HepG2 (cell line): ENCODE measurements around the gene SAXO1. TPM values are rescaled to one million over a fixed set of nuclear protein-coding genes. Genes with fewer than 3 reads are reported as not detected.

Source experiments
- ATAC-seq: fragments of 200-7000 bp; cut with Tn5 transposase; 3 replicates; pipeline ENCODE4 v1.9.1; 2020; ENCODE audit warnings: mild to moderate bottlenecking, moderate library complexity
- BruUV-seq: library from RNA; stranded (reverse); fragments of 400-500 nt; replicated peaks from 2 replicates; lab custom pipeline; 2021; lab: Mats Ljungman, UMichigan
- CTCF ChIA-PET: fragments of 300-600 bp; formaldehyde crosslinking; extraction: SDS; loops from one replicate; lab custom pipeline; 2021; ENCODE audit warnings: low total read pairs, inconsistent platforms, low intra/inter-chr PET ratio; lab: Yijun Ruan, JAX
- POLR2A ChIA-PET: fragments of 350-600 bp; sonication (Branson Sonifier 250); formaldehyde crosslinking; loops from one replicate; lab custom pipeline; 2020; ENCODE audit warnings: antibody characterized with exemption, inconsistent platforms; lab: Yijun Ruan, JAX
- DNase-seq: peaks from one replicate; pipeline ENCODE4 v3.0.0-alpha.2; 2015; ENCODE audit warnings: low spot score
- FAIRE-seq: peaks from 3 replicates; lab custom pipeline; 2011; peaks lifted over from hg19 to GRCh38; lab: Jason Lieb, UNC
- H2AFZ ChIP-seq: one replicate; pipeline ENCODE4 v1.6.1; 2011; ENCODE audit warnings: low read length, inconsistent platforms
- H3K27ac ChIP-seq: fragments of 300-600 bp; 3 replicates; pipeline ENCODE4 v1.8.0; 2011; ENCODE audit warnings: mixed run types, mild to moderate bottlenecking, mixed read lengths, low read length, inconsistent platforms; ENCODE audit not compliant: insufficient read depth; ENCODE audit errors: extremely low read length
- H3K27me3 ChIP-seq, 2 experiments: fragments of 200-600 bp in 1 of 2; 2 replicates in 1 of 2; 3 replicates in 1 of 2; pipeline versions ENCODE4 v1.6.0 to v1.8.0; 2011; ENCODE audit warnings: low read length in 2 of 2, mild to moderate bottlenecking in 2 of 2, moderate library complexity in 2 of 2, inconsistent platforms in 1 of 2; ENCODE audit not compliant: insufficient read depth in 2 of 2, control insufficient read depth in 1 of 2
- H3K36me3 ChIP-seq, 2 experiments: fragments of 200-600 bp in 1 of 2; replicated peaks in 1 of 2; 2 replicates in 1 of 2; 3 replicates in 1 of 2; pipeline versions ENCODE4 v1.5.1 to v1.8.0; 2011; ENCODE audit warnings: low read length in 2 of 2, inconsistent platforms in 1 of 2; ENCODE audit not compliant: insufficient read depth in 2 of 2, control insufficient read depth in 1 of 2
- H3K4me1 ChIP-seq: 2 replicates; pipeline ENCODE4 v1.5.1; 2012; ENCODE audit warnings: low read length, inconsistent platforms; ENCODE audit not compliant: insufficient read depth
- H3K4me2 ChIP-seq: 2 replicates; pipeline ENCODE4 v1.6.0; 2011; ENCODE audit warnings: low read depth, low read length, inconsistent platforms
- H3K4me3 ChIP-seq, 3 experiments: fragments of 200-600 bp in 1 of 3; sonication (generic), shearing (Covaris generic) in 1 of 3; replicated peaks in 1 of 3; 2 replicates each; pipeline ENCODE4 v1.5.1; 2011 to 2016; ENCODE audit warnings: low read length in 3 of 3, inconsistent platforms in 2 of 3, low read depth in 2 of 3, mild to moderate bottlenecking in 2 of 3, control low read depth in 1 of 3, mixed read lengths in 1 of 3; ENCODE audit not compliant: insufficient read depth in 1 of 3
- H3K79me2 ChIP-seq: one replicate; pipeline ENCODE4 v1.6.1; 2011; ENCODE audit warnings: low read length, inconsistent platforms; ENCODE audit not compliant: insufficient read depth
- H3K9ac ChIP-seq: 2 replicates; pipeline ENCODE4 v1.6.0; 2011; ENCODE audit warnings: mild to moderate bottlenecking, low read depth, low read length, inconsistent platforms; ENCODE audit not compliant: insufficient read depth
- H3K9me3 ChIP-seq: 2 replicates; pipeline ENCODE4 v1.5.1; 2012; ENCODE audit warnings: mild to moderate bottlenecking, low read length
- H4K20me1 ChIP-seq: 2 replicates; pipeline ENCODE4 v1.6.0; 2011; ENCODE audit warnings: inconsistent platforms, mild to moderate bottlenecking, low read length, moderate library complexity; ENCODE audit not compliant: insufficient read depth
- ELK4 ChIP-seq: sonication (generic); formaldehyde crosslinking; IDR thresholded peaks from 2 replicates; pipeline ENCODE4 v1.9.0; 2021; ENCODE audit warnings: missing genetic modification reagents, borderline replicate concordance
- RAD21 ChIP-seq: fragments of 450-650 bp; formaldehyde crosslinking; IDR thresholded peaks from 2 replicates; pipeline ENCODE4 v1.5.0; 2020; ENCODE audit warnings: mild to moderate bottlenecking
- REL ChIP-seq: sonication (generic); formaldehyde crosslinking; conservative IDR thresholded peaks from 2 replicates; pipeline ENCODE4 v1.8.0; 2022; ENCODE audit warnings: mild to moderate bottlenecking, missing genetic modification reagents, moderate library complexity
- ZBTB42 ChIP-seq: sonication (generic); formaldehyde crosslinking; IDR thresholded peaks from 2 replicates; pipeline ENCODE4 v1.5.0; 2020; ENCODE audit warnings: mild to moderate bottlenecking, missing genetic modification reagents
- ZNF205 ChIP-seq: IDR thresholded peaks from 2 replicates; pipeline ENCODE4 v1.6.1; 2018; ENCODE audit warnings: missing biosample characterization, missing genetic modification reagents
- WGBS: methylation state at CpG from one replicate; pipeline ENCODE4 v1.1.6; 2017; ENCODE audit warnings: low lambda C conversion rate; 5-methylcytosine and 5-hydroxymethylcytosine counted together
- in situ Hi-C: cut with HindIII; loops from 2 replicates; pipeline ENCODE4 v1.10.0; 2017; ENCODE audit warnings: low pct_unique_long_range_greater_than_20kb; ENCODE audit not compliant: extremely low pct_ligation_motif_present
- intact Hi-C: fragments of 100-400 bp; cut with micrococcal nuclease; formaldehyde crosslinking; loops from one replicate; pipeline ENCODE4 v1.10.0; 2022; ENCODE audit not compliant: unreplicated experiment
- polyA plus RNA-seq, 8 experiments: library from polyadenylated mRNA; depleted of rRNA in 3 of 8; stranded (reverse) in 7 of 8; unstranded in 1 of 8; fragments of >200 nt; fragmentation: Illumina TruSeq in 4 of 8; extraction: Trizol in 4 of 8; gene quantifications; 2 replicates each; pipeline versions ENCODE4 v1.2.1 to v1.2.3, GENCODE V29; 2011 to 2016; ENCODE audit warnings: low read depth in 4 of 8, missing spikeins in 1 of 8, mixed read lengths in 1 of 8; ENCODE audit not compliant: insufficient read depth in 1 of 8
- total RNA-seq, 5 experiments: library from RNA; depleted of rRNA; stranded (reverse); fragments of >200 nt; fragmentation: Illumina TruSeq; extraction: Trizol; gene quantifications; 2 replicates each; pipeline ENCODE4 v1.2.3, GENCODE V29; 2016; ENCODE audit warnings: low read depth in 1 of 5
- TF ChIP-seq, protein P1 (sequence below): sonication (generic); formaldehyde crosslinking; IDR thresholded peaks from 2 replicates; pipeline ENCODE4 v1.4.0; 2020; ENCODE audit warnings: missing genetic modification reagents; ENCODE audit errors: not compliant biosample characterization

SAXO1 gene
- total and polyA plus RNA-seq, 2 of the 13 experiments (the other 11 are each of a cell fraction or from before 2014, with no cell fraction given), result not detected

DNA sequence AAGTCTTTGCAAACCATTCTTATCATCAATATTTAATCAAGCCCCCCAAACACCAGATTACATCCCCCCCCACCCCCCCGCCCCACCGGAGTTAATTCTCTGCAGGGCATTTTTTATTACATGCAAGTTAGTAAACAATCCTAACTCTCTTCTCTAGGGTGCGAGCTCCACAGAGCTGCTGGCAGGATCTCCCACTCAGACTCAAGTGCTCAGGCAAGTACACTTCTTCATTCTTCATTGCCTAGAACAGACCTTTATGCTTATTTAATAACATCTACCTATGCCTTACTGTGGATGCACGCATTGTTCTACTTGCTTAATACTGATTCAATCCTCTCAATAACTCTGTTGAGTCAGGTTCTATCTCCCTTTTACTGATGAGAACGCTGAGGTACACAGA, 9.9 kb downstream of the SAXO1 start (continued):
- TF ChIP-seq ELK4 (CRISPR knock-in tag), result no peak

DNA sequence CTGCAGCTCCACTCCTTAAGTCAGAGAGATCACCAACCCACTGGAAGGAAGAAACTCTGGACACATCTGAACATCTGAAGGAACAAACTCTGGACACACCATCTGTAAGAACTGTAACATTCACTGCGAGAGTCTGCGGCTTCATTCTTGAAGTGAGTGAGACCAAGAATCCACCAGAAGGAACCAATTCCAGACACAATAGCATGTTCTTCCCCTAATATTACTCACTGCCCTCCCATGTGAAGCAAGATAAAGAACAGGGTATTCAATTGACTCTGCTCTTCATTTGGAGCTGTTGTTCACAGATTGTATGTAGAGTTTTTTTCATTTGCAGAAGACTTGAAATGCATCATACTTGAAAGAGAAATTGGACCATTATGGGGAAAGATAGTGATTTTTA, 10.8 kb downstream of the SAXO1 start:
- no peaks in the 10 kb centered on the region for H3K79me2 ChIP-seq
- no peak overlapping the region for H2AFZ ChIP-seq
- no peaks in the 10 kb centered on the region for H4K20me1 ChIP-seq
- no peak overlapping the region for H3K4me2 ChIP-seq
- intact Hi-C loops (loop anchor here (10.0 kb wide), 1 partner anchor 227 kb away; no protein-coding TSS in a partner anchor), in situ Hi-C loops (no loop called here)
- H3K9me3 ChIP-seq, result no peaks in the 10 kb centered on the region
- DNase-seq (no peak), ATAC-seq (no peak), FAIRE-seq (no peak)
- CTCF ChIA-PET, result no interaction called here
- H3K4me1 ChIP-seq, result no peaks in the 10 kb centered on the region
- no peaks in the 10 kb centered on the region for H3K27me3 ChIP-seq
- no TSS peak for BruUV-seq
- POLR2A ChIA-PET, result no interaction called here
- WGBS, result 83% methylated on average over 2 of the region's 2 CpGs
- no peaks in the 10 kb centered on the region for H3K36me3 ChIP-seq
- H3K27ac ChIP-seq, result no peak overlapping the region
- TF ChIP-seq, protein P1, sequence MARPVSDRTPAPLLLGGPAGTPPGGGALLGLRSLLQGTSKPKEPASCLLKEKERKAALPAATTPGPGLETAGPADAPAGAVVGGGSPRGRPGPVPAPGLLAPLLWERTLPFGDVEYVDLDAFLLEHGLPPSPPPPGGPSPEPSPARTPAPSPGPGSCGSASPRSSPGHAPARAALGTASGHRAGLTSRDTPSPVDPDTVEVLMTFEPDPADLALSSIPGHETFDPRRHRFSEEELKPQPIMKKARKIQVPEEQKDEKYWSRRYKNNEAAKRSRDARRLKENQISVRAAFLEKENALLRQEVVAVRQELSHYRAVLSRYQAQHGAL (CRISPR knock-in tag), result no peak
- TF ChIP-seq ZNF205 (CRISPR knock-in tag) (no peak), REL (CRISPR knock-in tag) (no peak), ZBTB42 (CRISPR knock-in tag) (no peak), RAD21 (no peak)
- H3K4me3 ChIP-seq, result no peak overlapping the region
- no peak overlapping the region for H3K9ac ChIP-seq
